NCI-H345 treated with DMSO at 0.1 percent for 48 hours (cell line): Measurements from ENCODE around the gene IKBKE.

Experiments used
- DNase-seq: peaks from one replicate; lab custom pipeline; 2025; ENCODE audit not compliant: unreplicated experiment; lab: John Stamatoyannopoulos, UW

IKBKE gene

DNA sequence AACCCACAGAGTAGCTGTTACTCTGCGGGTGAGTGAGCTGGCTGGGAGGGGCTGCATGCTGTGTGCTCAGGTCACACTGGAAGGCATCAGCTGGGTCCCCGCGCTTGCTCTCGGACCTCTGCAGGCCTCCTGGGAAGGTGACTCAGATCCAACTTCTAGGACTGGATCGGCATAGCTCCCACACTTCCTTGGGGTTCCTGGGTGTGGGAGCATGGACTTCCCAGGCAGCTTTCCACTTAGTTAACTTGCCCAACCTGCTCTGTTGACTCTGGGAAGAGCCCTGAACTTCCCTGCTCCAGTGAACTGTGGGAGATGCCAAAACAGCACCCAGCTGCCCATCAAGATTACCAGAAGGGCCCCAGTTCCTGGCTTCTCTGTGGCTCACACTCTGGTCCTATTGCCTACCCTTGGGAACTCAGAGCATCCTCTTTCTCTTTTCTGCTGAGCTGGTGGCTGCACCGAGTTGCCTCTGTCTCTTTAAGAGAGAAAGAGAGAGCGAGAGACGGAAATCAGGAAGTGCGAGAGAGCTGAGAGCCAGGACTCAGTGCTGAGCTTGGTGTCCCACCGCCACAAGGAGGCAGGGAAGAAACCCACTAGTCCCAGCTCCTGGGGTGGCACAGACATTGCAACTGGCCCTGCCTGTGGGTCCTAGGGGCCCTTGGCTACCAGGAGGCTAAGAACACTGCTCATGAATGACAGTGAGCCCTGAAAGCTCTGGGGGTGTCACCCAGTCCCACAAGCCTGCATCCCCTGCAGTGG, at the start of gene IKBKE:
IKBKE (plus strand) TSS at position 544 of the 759 bp plus-strand sequence. CDS start 2,752 bp downstream, outside the sequence.
- no peak for DNase-seq

- no peak for DNase-seq
Observed at GRCh38 chr1:206421616-206422340, 48.5 kb upstream of the IKBKE start.

GRCh38 chr1:206422525-206422924, 47.8 kb upstream of the IKBKE start:
- no peak for DNase-seq

- DNase-seq, result no peak
Observed at GRCh38 chr1:206427291-206427690, 43.0 kb upstream of the IKBKE start.

- no peak for DNase-seq
Observed at GRCh38 chr1:206429421-206429820, 40.9 kb upstream of the IKBKE start.

GRCh38 chr1:206430031-206430983, 40.0 kb upstream of the IKBKE start:
- no peak for DNase-seq

- no peak for DNase-seq
Observed at GRCh38 chr1:206435445-206435844, 34.8 kb upstream of the IKBKE start.

- no peak for DNase-seq
Observed at GRCh38 chr1:206438554-206438953, 31.7 kb upstream of the IKBKE start.

- no peak for DNase-seq
Observed at GRCh38 chr1:206439205-206439604, 31.1 kb upstream of the IKBKE start.

DNA sequence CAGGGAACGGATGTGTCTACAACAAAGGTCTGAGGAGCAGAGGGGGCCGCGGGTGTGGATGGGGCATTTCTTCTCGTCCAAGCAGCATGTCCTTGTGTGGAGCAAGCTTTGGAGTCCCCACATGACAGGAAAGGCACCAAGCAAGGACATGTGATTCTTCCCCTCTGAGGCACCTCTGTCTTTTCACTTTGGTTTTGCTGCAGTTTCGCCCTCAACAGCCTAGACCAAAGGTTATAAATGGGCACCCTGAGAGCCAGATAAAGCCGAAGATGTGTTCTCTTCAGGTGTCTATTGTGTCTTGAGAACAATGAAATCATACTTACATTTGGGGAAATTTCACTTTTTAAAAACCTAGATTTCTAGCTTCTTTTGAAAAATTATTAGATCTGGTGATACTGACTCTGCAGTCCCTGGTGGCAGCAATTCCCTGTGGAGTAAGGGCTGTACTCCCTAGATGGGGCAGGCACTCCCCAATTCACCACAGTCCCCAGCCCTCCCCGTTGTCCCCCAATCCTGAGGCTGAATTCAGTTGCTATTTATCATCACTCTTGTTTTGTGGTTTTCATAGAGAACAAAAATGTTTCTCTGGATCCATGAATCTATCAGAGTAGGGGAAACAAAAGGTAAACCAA, 28.8 kb upstream of the IKBKE start:
- DNase-seq, result no peak

DNA sequence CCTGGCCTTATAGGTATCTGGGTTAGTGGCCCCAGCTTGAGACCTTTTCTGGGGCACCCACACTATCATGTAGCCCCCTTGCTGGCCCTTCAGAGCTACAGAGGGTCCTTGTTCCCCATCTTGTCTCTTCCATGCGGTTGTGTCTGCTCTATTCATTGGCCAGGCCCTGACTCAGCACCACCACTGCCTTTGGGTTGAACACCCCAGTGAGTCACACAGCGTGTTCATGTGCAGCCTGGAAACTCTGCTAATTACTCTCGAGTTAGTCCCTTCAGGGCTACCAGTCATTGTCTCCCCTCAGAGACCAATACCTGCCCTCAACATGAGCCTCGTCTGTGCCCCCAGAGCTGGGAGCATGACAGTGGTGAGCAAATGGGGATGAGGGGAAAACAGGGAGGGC, 28.2 kb upstream of the IKBKE start:
- DNase-seq, result no peak

GRCh38 chr1:206445116-206445515, 25.2 kb upstream of the IKBKE start:
- no peak for DNase-seq

DNA sequence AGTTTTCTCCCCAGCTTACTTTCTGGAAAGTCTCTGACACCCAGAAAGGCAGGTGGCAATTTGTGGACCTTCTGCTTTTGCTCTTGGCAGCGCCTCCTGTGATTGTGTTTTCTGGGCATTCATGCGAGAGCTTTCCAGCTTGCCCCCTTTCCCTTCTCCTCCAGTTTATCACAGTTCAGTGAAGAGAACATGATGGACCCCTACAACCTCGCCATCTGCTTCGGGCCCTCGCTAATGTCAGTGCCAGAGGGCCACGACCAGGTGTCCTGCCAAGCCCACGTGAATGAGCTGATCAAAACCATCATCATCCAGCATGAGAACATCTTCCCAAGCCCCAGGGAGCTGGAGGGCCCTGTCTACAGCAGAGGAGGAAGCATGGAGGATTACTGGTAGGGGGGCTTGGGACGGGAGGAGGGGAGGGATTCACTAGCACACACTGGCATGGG, 24.3 kb upstream of the IKBKE start:
- no peak for DNase-seq

DNA sequence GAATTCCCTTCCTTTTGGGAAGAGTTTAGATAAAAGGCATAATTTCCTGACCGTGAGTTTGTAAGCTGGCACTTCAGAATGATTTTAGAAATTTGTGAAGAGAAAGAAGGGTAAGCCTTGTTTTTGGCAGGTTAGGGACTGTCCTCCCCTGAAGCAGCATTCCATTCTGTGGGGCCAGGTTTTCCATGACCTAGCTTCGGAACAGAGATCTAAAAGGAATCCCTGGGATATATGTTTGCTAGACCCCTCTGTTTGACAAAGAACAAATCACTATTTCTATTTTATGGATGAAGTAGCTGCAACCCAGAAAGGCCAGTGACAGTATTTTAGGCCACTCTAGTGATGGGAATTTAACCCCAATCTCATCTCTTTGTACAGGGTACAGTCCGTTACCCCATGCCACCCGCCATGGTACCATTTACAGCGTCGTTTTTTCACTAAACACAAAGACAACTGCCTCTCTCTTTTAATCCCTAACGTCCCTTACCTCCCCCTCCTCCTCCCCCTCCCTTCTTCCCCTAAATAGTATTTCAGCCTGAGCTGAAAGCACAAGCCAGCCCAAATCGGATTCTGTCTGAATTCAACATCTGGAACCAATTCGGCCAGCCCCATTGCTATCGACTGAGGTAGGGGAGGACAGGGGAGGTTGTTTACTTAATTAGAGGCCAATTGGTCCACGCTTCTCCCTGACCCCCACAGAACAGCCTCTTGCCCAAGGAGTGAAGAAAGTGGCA, 23.4 kb upstream of the IKBKE start:
- DNase-seq, result no peak

DNA sequence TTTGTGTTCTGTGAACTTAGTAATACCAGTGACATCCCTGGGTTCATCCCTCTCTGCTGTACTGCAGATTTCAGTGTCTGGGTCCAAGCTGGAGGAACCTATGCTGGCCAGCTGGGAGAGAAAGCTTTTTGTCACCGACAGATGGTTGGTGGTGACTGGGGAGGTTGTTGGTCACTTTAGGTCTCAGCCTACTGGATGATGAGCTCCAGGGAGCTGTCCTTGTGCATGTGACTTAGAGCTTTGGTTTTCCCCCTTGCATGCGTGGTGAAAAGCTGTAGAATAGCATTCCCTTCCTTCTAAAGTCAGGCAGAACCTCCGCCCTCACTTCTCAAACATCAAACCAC, 22.9 kb upstream of the IKBKE start:
- DNase-seq, result no peak

DNA sequence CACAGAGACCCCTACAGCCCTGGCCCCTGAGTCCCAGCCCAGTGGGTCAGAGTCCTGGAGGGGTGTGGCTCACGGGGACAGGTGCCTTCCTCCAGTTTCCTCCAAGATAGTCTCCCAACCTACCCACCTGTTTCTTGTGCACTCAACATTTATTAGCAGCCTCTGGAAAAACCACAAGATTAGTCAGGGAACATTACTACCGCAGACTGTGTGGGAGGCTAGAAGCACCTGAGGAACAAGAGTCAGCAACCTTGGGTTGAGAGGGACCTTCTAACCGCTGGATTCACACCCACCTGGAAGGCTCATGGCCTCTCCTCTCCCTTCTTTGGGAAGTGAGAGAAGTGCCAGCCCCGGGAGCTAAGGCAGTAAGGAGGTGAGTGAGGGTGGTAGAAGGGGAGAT, 22.5 kb upstream of the IKBKE start:
- DNase-seq, result no peak

- DNase-seq, result no peak
Observed at GRCh38 chr1:206448471-206448870, 21.8 kb upstream of the IKBKE start.

GRCh38 chr1:206449565-206449964, 20.7 kb upstream of the IKBKE start:
- no peak for DNase-seq

DNA sequence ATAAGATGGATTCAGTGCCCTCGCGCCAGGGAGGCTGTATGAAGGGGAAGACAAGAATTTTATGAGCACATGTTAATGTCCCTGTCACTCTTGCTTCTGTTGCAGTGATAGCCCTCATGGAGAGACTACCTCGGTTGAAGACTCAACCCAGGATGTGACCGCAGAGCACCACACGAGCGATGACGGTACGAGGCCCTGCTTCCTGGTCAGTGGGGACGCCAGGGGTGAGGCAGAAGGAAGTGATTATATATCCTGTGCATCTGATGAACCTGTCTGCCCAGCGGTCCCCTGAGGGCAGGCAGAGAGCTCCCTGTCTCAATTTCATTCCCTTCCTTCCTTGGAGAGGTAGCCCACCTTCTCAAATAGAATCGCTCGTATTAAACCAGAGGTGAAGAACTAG, 20.0 kb upstream of the IKBKE start:
- DNase-seq, result no peak

DNA sequence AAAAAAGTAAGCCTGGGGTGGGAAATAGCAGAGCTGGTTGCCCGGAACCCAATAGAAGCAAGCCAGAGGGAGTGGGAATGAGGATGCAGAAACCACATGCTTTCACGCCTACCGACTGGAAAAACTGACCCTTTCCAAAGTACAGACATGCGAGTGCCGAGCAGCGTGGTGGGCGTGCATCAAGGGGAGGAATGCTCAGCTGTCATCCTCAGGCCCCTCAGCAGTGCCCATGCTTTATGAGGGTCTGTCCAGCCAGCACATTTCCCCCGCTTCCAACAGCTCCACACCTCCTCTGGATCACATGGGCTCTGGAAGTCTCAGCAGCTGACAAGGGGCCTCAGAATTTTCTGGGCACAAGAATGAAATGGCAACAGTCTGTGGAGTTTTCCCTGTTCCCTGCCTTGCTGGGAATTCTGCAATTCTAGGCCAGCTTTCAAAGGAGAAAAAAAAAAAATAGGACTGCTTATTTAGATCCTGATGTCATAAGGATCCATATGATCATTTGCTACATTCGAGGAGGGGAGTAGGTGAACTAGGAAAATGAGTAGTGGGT, 19.1 kb upstream of the IKBKE start:
- DNase-seq, result no peak
